Neural cell (in vitro differentiated cells): ENCODE measurements around the gene MCM7. TPM values are rescaled to one million over a fixed set of nuclear protein-coding genes. Genes with fewer than 3 reads are reported as not detected.

ENCODE experiments used
- polyA plus RNA-seq: library from polyadenylated mRNA; depleted of rRNA; stranded (reverse); fragments of >200 nt; gene quantifications from 2 replicates; pipeline ENCODE4 v1.2.3, GENCODE V29; 2014
- small RNA-seq, 3 experiments: library from RNA; depleted of rRNA; stranded (forward); fragments of <200 nt; gene quantifications; one replicate each; pipeline ENCODE3, GENCODE V24; 2012

The MCM7 gene
- polyA plus RNA-seq, 1 donor from 2014 or later, result 146 TPM

Small RNA genes lying within 50 kb of the gene (small RNA-seq; reads per million reads assigned to genes)
- gene MIR106B (6,013 to 9,222 (median 7,452) reads per million in 3 experiments), gene MIR25 (19,872 to 26,564 (median 23,828) reads per million in 3 experiments), gene MIR93 (90,728 to 172,305 (median 161,181) reads per million in 3 experiments)

Other genes starting within 250 kb of the MCM7 start
- not detected in 2 replicates for gene OR2AE1, start 224.4 kb downstream of the MCM7 start, polyA plus RNA-seq
- gene TRIM4, start 181.9 kb downstream of the MCM7 start, polyA plus RNA-seq, result not detected in 2 replicates
- not detected in 2 replicates for gene GJC3, start 171.8 kb downstream of the MCM7 start, polyA plus RNA-seq
- not detected in 2 replicates for gene AZGP1, start 125.4 kb downstream of the MCM7 start, polyA plus RNA-seq
- gene ZKSCAN1, start 85.8 kb downstream of the MCM7 start, polyA plus RNA-seq, result 26.6 and 27.1 TPM in 2 replicates
- gene ZSCAN21, start 51.6 kb downstream of the MCM7 start, polyA plus RNA-seq, result 26.0 and 27.6 TPM in 2 replicates
- 57.2 and 71.2 TPM in 2 replicates for gene ZNF3, start 19.7 kb downstream of the MCM7 start, polyA plus RNA-seq
- 57.1 and 89.2 TPM in 2 replicates for gene COPS6, start 12.4 kb downstream of the MCM7 start, polyA plus RNA-seq
- gene AP4M1, start 246 bp upstream of the MCM7 start, polyA plus RNA-seq, result 78.9 and 100 TPM in 2 replicates
- gene TAF6, start 18.0 kb upstream of the MCM7 start, polyA plus RNA-seq, result 23.4 and 40.3 TPM in 2 replicates
- gene CNPY4, start 18.2 kb upstream of the MCM7 start, polyA plus RNA-seq, result 35.8 and 42.1 TPM in 2 replicates
- gene MBLAC1, start 25.6 kb upstream of the MCM7 start, polyA plus RNA-seq, result 6.4 and 10.1 TPM in 2 replicates
- gene LAMTOR4, start 47.5 kb upstream of the MCM7 start, polyA plus RNA-seq, result 331 and 333 TPM in 2 replicates
- 26.7 and 43.5 TPM in 2 replicates for gene TRAPPC14, start 57.3 kb upstream of the MCM7 start, polyA plus RNA-seq
- gene GAL3ST4, start 67.2 kb upstream of the MCM7 start, polyA plus RNA-seq, result 47.0 and 58.7 TPM in 2 replicates
- 506 and 594 TPM in 2 replicates for gene GPC2, start 76.0 kb upstream of the MCM7 start, polyA plus RNA-seq
- 0.64 TPM in 1 of 2 replicates, not detected in the other for gene STAG3, start 76.5 kb upstream of the MCM7 start, polyA plus RNA-seq
- gene PVRIG, start 118.6 kb upstream of the MCM7 start, polyA plus RNA-seq, result 0.16 TPM in 1 of 2 replicates, not detected in the other
- gene SPDYE3, start 206.3 kb upstream of the MCM7 start, polyA plus RNA-seq, result not detected in 2 replicates